Prostate gland (tissue), 2 donors: ENCODE data around the gene SMTN. TPM values are rescaled to one million over a fixed set of nuclear protein-coding genes. Genes with fewer than 3 reads are reported as not detected.
"Not testable (repeated sequence)": the region's sequence is repeated elsewhere in the genome, so short reads cannot be mapped to it uniquely, and the experiment has no call there.

Experiments
- DNase-seq: peaks from one replicate; pipeline ENCODE4 v3.0.0-alpha.2; 2019; ENCODE audit warnings: low spot score
- H3K27ac ChIP-seq, 2 donors: fragments of 200-600 bp; sonication (generic); 2 replicates each; pipeline ENCODE4 v1.5.1; 2017 to 2019
- H3K27me3 ChIP-seq: fragments of 200-600 bp; sonication (generic); replicated peaks from 2 replicates; pipeline ENCODE4 v1.5.1; 2019; ENCODE audit not compliant: insufficient read depth
- H3K36me3 ChIP-seq, 2 donors: fragments of 200-600 bp; sonication (generic); 1 replicate in 1 of 2; 2 replicates in 1 of 2; pipeline versions ENCODE4 v1.5.1 to v1.8.1; 2017 to 2019
- H3K4me1 ChIP-seq: fragments of 200-600 bp; sonication (generic); replicated peaks from 2 replicates; pipeline ENCODE4 v1.5.1; 2019
- H3K4me3 ChIP-seq, 2 donors: fragments of 200-600 bp; sonication (generic); 2 replicates each; pipeline ENCODE4 v1.5.1; 2017 to 2019
- H3K9me3 ChIP-seq: fragments of 200-600 bp; sonication (generic); 2 replicates; pipeline ENCODE4 v1.5.1; 2017
- CTCF ChIP-seq, 4 experiments: fragments of 200-600 bp in 2 of 4; fragments of 450-650 bp in 2 of 4; sonication (generic) in 2 of 4; IDR thresholded peaks; 1 replicate in 3 of 4; 2 replicates in 1 of 4; pipeline ENCODE4 v1.5.1; 2016 to 2019; ENCODE audit warnings: antibody characterized with exemption in 4 of 4, mild to moderate bottlenecking in 2 of 4, moderate library complexity in 2 of 4
- POLR2A ChIP-seq: fragments of 450-650 bp; IDR thresholded peaks from one replicate; pipeline ENCODE4 v1.6.1; 2016; ENCODE audit warnings: antibody characterized with exemption, mild to moderate bottlenecking
- POLR2AphosphoS5 ChIP-seq: sonication (generic); formaldehyde crosslinking; IDR thresholded peaks from one replicate; pipeline ENCODE4 v1.6.1; 2017; ENCODE audit warnings: antibody characterized with exemption
- WGBS: methylation state at CpG from one replicate; pipeline ENCODE4 v1.1.5; 2018; 5-methylcytosine and 5-hydroxymethylcytosine counted together
- intact Hi-C: fragments of 100-400 bp; cut with DNase I; formaldehyde crosslinking; loops from one replicate; pipeline ENCODE4 v1.14.2; 2022
- total RNA-seq, 2 donors: library from RNA; depleted of rRNA; stranded (reverse); fragments of >200 nt; gene quantifications; one replicate each; pipeline ENCODE4 v1.1.0, GENCODE V29; 2016

SMTN gene
- total RNA-seq, 2 donors from 2014 or later, result 200 to 209 TPM

GRCh38 chr22:31056986-31057599, 24.0 kb upstream of the SMTN start:
- no peak overlapping the region for H3K27ac ChIP-seq
- 64% methylated on average over 5 of the region's 5 CpGs for WGBS
- no peak overlapping the region for H3K4me3 ChIP-seq
- no peaks in the 10 kb centered on the region for H3K27me3 ChIP-seq
- peaks cover 7% of the 10 kb centered on the region for H3K4me1 ChIP-seq
- H3K36me3 ChIP-seq, result no peaks in the 10 kb centered on the region
- intact Hi-C loops, result no loop called here
- TF ChIP-seq CTCF (IDR thresholded peaks at IDR 0.05) (no peak), POLR2A (no peak), POLR2AphosphoS5 (no peak)
- no peak for DNase-seq
- H3K9me3 ChIP-seq, result no peaks in the 10 kb centered on the region

GRCh38 chr22:31059663-31060062, 21.5 kb upstream of the SMTN start:
- DNase-seq, H3K36me3 ChIP-seq, intact Hi-C loops, H3K4me1 ChIP-seq, H3K27me3 ChIP-seq, H3K4me3 ChIP-seq, H3K9me3 ChIP-seq, H3K27ac ChIP-seq: not testable (repeated sequence)
- 58% methylated on average over 6 of the region's 6 CpGs for WGBS

- no peak overlapping the region for H3K27ac ChIP-seq
- no peak for TF ChIP-seq POLR2AphosphoS5
- no peak for TF ChIP-seq POLR2A
- no peak for TF ChIP-seq CTCF (IDR thresholded peaks at IDR 0.05)
These were observed 18.4 kb upstream of the SMTN start for GRCh38 chr22:31062566-31063230.

GRCh38 chr22:31064369-31064768, 16.7 kb upstream of the SMTN start:
- H3K36me3 ChIP-seq, result no peaks in the 10 kb centered on the region
- H3K4me1 ChIP-seq, result no peaks in the 10 kb centered on the region
- intact Hi-C loops, result no loop called here
- WGBS, result 95% methylated on average over 6 of the region's 6 CpGs
- no peak for DNase-seq
- H3K27ac ChIP-seq, result no peak overlapping the region
- H3K4me3 ChIP-seq, result no peak overlapping the region
- TF ChIP-seq POLR2A (no peak), CTCF (IDR thresholded peaks at IDR 0.05) (no peak), POLR2AphosphoS5 (no peak)
- H3K27me3 ChIP-seq, result no peaks in the 10 kb centered on the region
- no peaks in the 10 kb centered on the region for H3K9me3 ChIP-seq

More at GRCh38 chr22:31062566-31063230, 18.4 kb upstream of the SMTN start:
- intact Hi-C loops, result no loop called here
- Histone ChIP-seq H3K4me3 (no peak overlapping the region), H3K36me3 (no peaks in the 10 kb centered on the region), H3K4me1 (no peaks in the 10 kb centered on the region), H3K9me3 (no peaks in the 10 kb centered on the region), H3K27me3 (no peaks in the 10 kb centered on the region)
- DNase-seq, result no peak
- WGBS, result 28% methylated on average over 2 of the region's 2 CpGs

GRCh38 chr22:31068970-31069369, 12.1 kb upstream of the SMTN start:
- H3K27me3 ChIP-seq, result no peaks in the 10 kb centered on the region
- no peak for TF ChIP-seq POLR2A
- TF ChIP-seq POLR2AphosphoS5, result no peak
- TF ChIP-seq CTCF (IDR thresholded peaks at IDR 0.05), result no peak
- DNase-seq, result no peak
- no peak overlapping the region for H3K27ac ChIP-seq
- no peaks in the 10 kb centered on the region for H3K4me1 ChIP-seq
- 54% methylated on average over 11 of the region's 11 CpGs for WGBS
- H3K4me3 ChIP-seq, result no peak overlapping the region
- H3K36me3 ChIP-seq, result no peaks in the 10 kb centered on the region
- intact Hi-C loops, result no loop called here
- H3K9me3 ChIP-seq, result no peaks in the 10 kb centered on the region

GRCh38 chr22:31069691-31070314, 11.3 kb upstream of the SMTN start:
- H3K4me1 ChIP-seq, DNase-seq, H3K27ac ChIP-seq, H3K4me3 ChIP-seq, H3K9me3 ChIP-seq, H3K27me3 ChIP-seq, intact Hi-C loops, H3K36me3 ChIP-seq: not testable (repeated sequence)
- WGBS, result 95% methylated on average over 6 of the region's 6 CpGs

- H3K36me3 ChIP-seq, H3K27ac ChIP-seq, H3K4me1 ChIP-seq, H3K4me3 ChIP-seq, DNase-seq, H3K9me3 ChIP-seq, H3K27me3 ChIP-seq, intact Hi-C loops: not testable (repeated sequence)
- WGBS, result 76% methylated on average over 9 of the region's 9 CpGs
These were observed 8.0 kb upstream of the SMTN start for GRCh38 chr22:31073125-31073524.

- H3K4me1 ChIP-seq, H3K27me3 ChIP-seq, H3K36me3 ChIP-seq, intact Hi-C loops, DNase-seq, H3K4me3 ChIP-seq, H3K9me3 ChIP-seq, H3K27ac ChIP-seq: not testable (repeated sequence)
- 94% methylated on average over 4 of the region's 5 CpGs for WGBS
These were observed 7.5 kb upstream of the SMTN start for GRCh38 chr22:31073545-31074145.
